CD14-positive monocyte (primary cell): ENCODE data around the gene KRT82. TPM values are rescaled to one million over a fixed set of nuclear protein-coding genes. Genes with fewer than 3 reads are reported as not detected.

ENCODE experiments used
- DNase-seq, 3 donors: peaks; one replicate each; pipeline ENCODE4 v3.0.0-alpha.2; 2011 to 2022
- H2AFZ ChIP-seq: 2 replicates; pipeline ENCODE4 v1.6.0; 2012; ENCODE audit warnings: mild to moderate bottlenecking, low read depth, low read length, inconsistent platforms; ENCODE audit not compliant: insufficient read depth, poor library complexity, severe bottlenecking
- H3K27ac ChIP-seq, 2 donors: 1 replicate in 1 of 2; 2 replicates in 1 of 2; pipeline ENCODE4 v1.5.1; 2012 to 2013; ENCODE audit warnings: low read length in 2 of 2, control low read depth in 1 of 2, inconsistent platforms in 1 of 2, low read depth in 1 of 2, mild to moderate bottlenecking in 1 of 2
- H3K27me3 ChIP-seq, 2 donors: one replicate each; pipeline versions ENCODE4 v1.6.0 to v1.6.1; 2011 to 2013; ENCODE audit warnings: low read length in 2 of 2; ENCODE audit not compliant: control insufficient read depth in 2 of 2, insufficient read depth in 2 of 2
- H3K36me3 ChIP-seq, 2 donors: replicated peaks in 1 of 2; 1 replicate in 1 of 2; 2 replicates in 1 of 2; pipeline versions ENCODE4 v1.5.1 to v1.6.1; 2012 to 2013; ENCODE audit warnings: low read length in 2 of 2, control low read depth in 1 of 2, inconsistent platforms in 1 of 2, mild to moderate bottlenecking in 1 of 2; ENCODE audit not compliant: insufficient read depth in 2 of 2, control insufficient read depth in 1 of 2
- H3K4me1 ChIP-seq, 2 donors: 1 replicate in 1 of 2; 2 replicates in 1 of 2; pipeline versions ENCODE4 v1.5.1 to v1.6.1; 2012 to 2013; ENCODE audit warnings: low read length in 2 of 2, control low read depth in 1 of 2, inconsistent platforms in 1 of 2, mild to moderate bottlenecking in 1 of 2, moderate library complexity in 1 of 2; ENCODE audit not compliant: insufficient read depth in 2 of 2, control insufficient read depth in 1 of 2
- H3K4me2 ChIP-seq: replicated peaks from 2 replicates; pipeline ENCODE3; 2012; ENCODE audit warnings: low read length, moderate library complexity, mild to moderate bottlenecking; ENCODE audit not compliant: poor library complexity, severe bottlenecking; ENCODE audit errors: extremely low read depth
- H3K4me3 ChIP-seq, 3 experiments: fragments of 200-600 bp in 1 of 3; sonication (generic) in 1 of 3; replicated peaks in 1 of 3; 1 replicate in 2 of 3; 2 replicates in 1 of 3; pipeline ENCODE4 v1.5.1; 2011 to 2013; ENCODE audit warnings: low read length in 3 of 3, mild to moderate bottlenecking in 3 of 3, control low read depth in 2 of 3, low read depth in 2 of 3, inconsistent platforms in 1 of 3, moderate library complexity in 1 of 3
- H3K79me2 ChIP-seq: 2 replicates; pipeline ENCODE4 v1.6.0; 2012; ENCODE audit warnings: mild to moderate bottlenecking, control low read depth, inconsistent platforms, low read length, moderate library complexity; ENCODE audit not compliant: insufficient read depth
- H3K9ac ChIP-seq: 2 replicates; pipeline ENCODE4 v1.6.0; 2017; ENCODE audit warnings: low read length, mild to moderate bottlenecking; ENCODE audit not compliant: insufficient read depth, poor library complexity, severe bottlenecking
- H3K9me3 ChIP-seq, 2 donors: replicated peaks in 1 of 2; 1 replicate in 1 of 2; 2 replicates in 1 of 2; pipeline versions ENCODE4 v1.5.1 to v1.6.1; 2012 to 2013; ENCODE audit warnings: low read length in 2 of 2, control low read depth in 1 of 2; ENCODE audit not compliant: control insufficient read depth in 1 of 2, insufficient read depth in 1 of 2
- H4K20me1 ChIP-seq: 2 replicates; pipeline ENCODE4 v1.6.0; 2012; ENCODE audit warnings: mild to moderate bottlenecking, low read length, control low read depth, moderate library complexity; ENCODE audit not compliant: insufficient read depth
- H3K27ac Mint-ChIP-seq, 7 donors: one replicate each; pipeline ENCODE4 v1.8.0; 2020; ENCODE audit warnings: mild to moderate bottlenecking in 7 of 7, mixed read lengths in 7 of 7, moderate library complexity in 6 of 7, inconsistent platforms in 2 of 7
- H3K27me3 Mint-ChIP-seq, 3 donors: one replicate each; pipeline ENCODE4 v1.8.0; 2021 to 2022; ENCODE audit warnings: low read depth in 3 of 3, mild to moderate bottlenecking in 3 of 3, mixed read lengths in 3 of 3, moderate library complexity in 3 of 3, inconsistent platforms in 1 of 3
- H3K36me3 Mint-ChIP-seq, 2 donors: one replicate each; pipeline ENCODE4 v1.8.0; 2020; ENCODE audit warnings: mixed read lengths in 2 of 2, inconsistent platforms in 1 of 2, mild to moderate bottlenecking in 1 of 2
- H3K4me1 Mint-ChIP-seq: one replicate; pipeline ENCODE4 v1.8.0; 2020; ENCODE audit warnings: mild to moderate bottlenecking, mixed read lengths
- H3K4me3 Mint-ChIP-seq, 2 donors: one replicate each; pipeline ENCODE4 v1.8.0; 2020; ENCODE audit warnings: mild to moderate bottlenecking in 2 of 2, mixed read lengths in 2 of 2, moderate library complexity in 1 of 2
- H3K9me3 Mint-ChIP-seq, 7 donors: one replicate each; pipeline ENCODE4 v1.8.0; 2020 to 2022; ENCODE audit warnings: mixed read lengths in 7 of 7, mild to moderate bottlenecking in 6 of 7, moderate library complexity in 6 of 7, inconsistent platforms in 2 of 7
- CTCF ChIP-seq: fragments of 200-600 bp; IDR thresholded peaks from one replicate; pipeline ENCODE4 v1.8.0; 2022; ENCODE audit warnings: antibody characterized with exemption, mild to moderate bottlenecking
- WGBS: methylation state at CpG from one replicate; pipeline ENCODE4 v1.1.5; 2013; ENCODE audit warnings: missing lambda C conversion rate; ENCODE audit not compliant: insufficient coverage; 5-methylcytosine and 5-hydroxymethylcytosine counted together
- intact Hi-C, 2 donors: fragments of 100-400 bp; cut with micrococcal nuclease; formaldehyde crosslinking; loops; one replicate each; pipeline versions ENCODE4 v1.15.0 to v1.15.1; 2023
- polyA plus RNA-seq, 3 donors: library from polyadenylated mRNA; depleted of rRNA in 1 of 3; unstranded in 2 of 3; stranded (reverse) in 1 of 3; fragments of 300-500 nt in 2 of 3; fragments of >200 nt in 1 of 3; fragmentation: Illumina TruSeq in 2 of 3; gene quantifications; 1 replicate in 2 of 3; 2 replicates in 1 of 3; pipeline ENCODE4 v1.2.3, GENCODE V29; 2012 to 2021

The KRT82 gene
- polyA plus RNA-seq, 3 donors, result not detected

- no peak for DNase-seq
- H3K27ac ChIP-seq, result no peak overlapping the region
- H4K20me1 ChIP-seq, result no peaks in the 10 kb centered on the region
Measured at GRCh38 chr12:52417740-52418139, 11.6 kb upstream of the KRT82 start.

GRCh38 chr12:52416795-52417194, 10.7 kb upstream of the KRT82 start:
- Histone ChIP-seq H2AFZ (no peak overlapping the region), H3K79me2 (no peaks in the 10 kb centered on the region), H3K4me1 (no peaks in the 10 kb centered on the region), H3K4me2 (no peak overlapping the region), H4K20me1 (no peaks in the 10 kb centered on the region), H3K9ac (no peak overlapping the region), H3K27me3 (no peaks in the 10 kb centered on the region), H3K36me3 (no peaks in the 10 kb centered on the region), H3K4me3 (no peak overlapping the region), H3K9me3 (no peaks in the 10 kb centered on the region), H3K27ac (no peak overlapping the region)
- peaks cover 8 to 13% (median 10%) of the 10 kb centered on the region in 3 donors for H3K27me3 Mint-ChIP-seq
- H3K4me1 Mint-ChIP-seq, result peaks cover 4% of the 10 kb centered on the region
- DNase-seq, result no peak
- H3K36me3 Mint-ChIP-seq, result no peaks in the 10 kb centered on the region
- no peak overlapping the region for H3K4me3 Mint-ChIP-seq
- intact Hi-C loops, result no loop called here
- peaks cover 0 to 3% (median 0%) of the 10 kb centered on the region in 7 donors for H3K9me3 Mint-ChIP-seq
- no peak for TF ChIP-seq CTCF
- WGBS, result 100% methylated on average over 1 of the region's 1 CpG
- no peak overlapping the region for H3K27ac Mint-ChIP-seq

More at GRCh38 chr12:52417740-52418139, 11.6 kb upstream of the KRT82 start:
- H3K4me3 Mint-ChIP-seq, result no peak overlapping the region
- WGBS, result 85% methylated on average over 2 of the region's 2 CpGs
- H3K9me3 ChIP-seq, result no peaks in the 10 kb centered on the region
- H3K4me1 ChIP-seq, result no peaks in the 10 kb centered on the region
- no peaks in the 10 kb centered on the region for H3K79me2 ChIP-seq
- H3K36me3 Mint-ChIP-seq, result no peaks in the 10 kb centered on the region
- intact Hi-C loops, result no loop called here
- H3K27ac Mint-ChIP-seq, result no peak overlapping the region
- H3K27me3 ChIP-seq, result no peaks in the 10 kb centered on the region
- H2AFZ ChIP-seq, result no peak overlapping the region
- H3K9me3 Mint-ChIP-seq, result peaks cover 0 to 3% (median 0%) of the 10 kb centered on the region in 7 donors
- TF ChIP-seq CTCF, result no peak
- H3K4me2 ChIP-seq, result no peak overlapping the region
- peaks cover 8 to 15% (median 11%) of the 10 kb centered on the region in 3 donors for H3K27me3 Mint-ChIP-seq
- H3K36me3 ChIP-seq, result no peaks in the 10 kb centered on the region
- no peak overlapping the region for H3K4me3 ChIP-seq
- H3K4me1 Mint-ChIP-seq, result peaks cover 4% of the 10 kb centered on the region
- no peak overlapping the region for H3K9ac ChIP-seq
